LNCAP (cell line): Measurements from ENCODE around the gene CNGB1.

Experiments
- TF ChIP-seq, protein P1 (sequence below): fragments of 450-650 bp; IDR thresholded peaks from 2 replicates; pipeline ENCODE4 v1.5.1; 2017; ENCODE audit warnings: mild to moderate bottlenecking

Gene CNGB1

DNA sequence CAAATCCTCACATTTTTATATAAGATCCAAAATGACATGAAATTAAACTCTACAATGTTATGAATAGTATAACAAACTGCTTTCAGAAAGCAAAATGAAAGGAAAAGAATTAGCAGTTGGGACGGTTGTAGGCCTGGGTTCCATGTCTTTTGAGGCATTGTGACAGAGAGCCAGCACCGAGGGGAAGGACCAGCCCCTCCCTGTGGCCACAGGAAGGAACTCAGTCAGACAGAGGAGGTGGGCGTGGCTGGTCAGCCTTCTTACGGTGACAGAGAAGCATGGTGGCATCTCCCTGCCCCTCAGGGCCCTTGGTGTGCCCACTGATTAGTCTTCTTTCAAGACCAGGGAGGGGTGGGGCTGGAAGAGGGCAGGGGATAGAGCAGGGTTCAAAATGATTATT lies 23.9 kb upstream of the CNGB1 start:
- TF ChIP-seq, protein P1, sequence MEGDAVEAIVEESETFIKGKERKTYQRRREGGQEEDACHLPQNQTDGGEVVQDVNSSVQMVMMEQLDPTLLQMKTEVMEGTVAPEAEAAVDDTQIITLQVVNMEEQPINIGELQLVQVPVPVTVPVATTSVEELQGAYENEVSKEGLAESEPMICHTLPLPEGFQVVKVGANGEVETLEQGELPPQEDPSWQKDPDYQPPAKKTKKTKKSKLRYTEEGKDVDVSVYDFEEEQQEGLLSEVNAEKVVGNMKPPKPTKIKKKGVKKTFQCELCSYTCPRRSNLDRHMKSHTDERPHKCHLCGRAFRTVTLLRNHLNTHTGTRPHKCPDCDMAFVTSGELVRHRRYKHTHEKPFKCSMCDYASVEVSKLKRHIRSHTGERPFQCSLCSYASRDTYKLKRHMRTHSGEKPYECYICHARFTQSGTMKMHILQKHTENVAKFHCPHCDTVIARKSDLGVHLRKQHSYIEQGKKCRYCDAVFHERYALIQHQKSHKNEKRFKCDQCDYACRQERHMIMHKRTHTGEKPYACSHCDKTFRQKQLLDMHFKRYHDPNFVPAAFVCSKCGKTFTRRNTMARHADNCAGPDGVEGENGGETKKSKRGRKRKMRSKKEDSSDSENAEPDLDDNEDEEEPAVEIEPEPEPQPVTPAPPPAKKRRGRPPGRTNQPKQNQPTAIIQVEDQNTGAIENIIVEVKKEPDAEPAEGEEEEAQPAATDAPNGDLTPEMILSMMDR = peak; percentile 33; the same call in 1 of the 2 replicates

GRCh38 chr16:57994361-57994760 lies 23.4 kb upstream of the CNGB1 start:
- TF ChIP-seq, protein P1 = no peak

DNA sequence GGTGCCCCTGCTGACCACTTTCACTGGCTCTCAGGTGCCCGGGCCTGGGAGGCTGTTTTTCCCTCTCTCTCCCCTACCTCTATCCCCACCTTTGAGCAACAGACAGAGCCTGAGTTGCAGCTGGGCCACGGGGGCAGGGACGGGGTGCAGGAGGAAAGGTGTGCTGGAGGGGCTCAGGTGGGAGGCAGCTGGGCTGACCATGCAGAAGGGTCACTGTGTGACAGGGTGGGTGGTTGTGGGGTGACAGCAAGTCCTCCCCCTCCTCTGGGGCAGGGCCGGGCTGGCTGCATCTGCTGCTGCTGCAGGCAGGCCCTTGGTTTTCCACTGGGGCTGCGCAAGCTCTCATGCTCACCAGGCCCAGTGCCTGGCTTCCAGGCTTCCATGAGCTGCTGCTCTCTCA lies 23.0 kb upstream of the CNGB1 start:
- TF ChIP-seq, protein P1 = no peak

DNA sequence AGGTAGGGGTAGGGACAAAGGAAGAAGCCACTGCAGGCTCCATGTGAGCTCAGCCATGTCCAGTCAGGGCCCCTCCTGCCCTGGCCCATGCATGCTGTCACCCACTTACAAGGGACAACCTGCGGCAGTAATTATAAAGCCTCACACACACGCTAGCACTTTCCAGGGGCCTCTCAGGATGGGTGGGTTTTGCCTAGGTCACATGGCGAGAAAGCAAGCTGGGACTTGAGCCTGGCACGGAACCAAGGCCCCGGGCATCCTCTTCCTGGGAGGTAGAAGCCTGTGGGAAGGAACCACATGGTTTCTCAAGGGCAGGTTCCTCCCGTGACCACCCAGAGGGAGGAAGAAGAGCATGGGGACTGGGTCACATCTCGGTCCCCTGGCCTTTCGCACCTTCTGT lies 22.5 kb upstream of the CNGB1 start:
- TF ChIP-seq, protein P1 = no peak

DNA sequence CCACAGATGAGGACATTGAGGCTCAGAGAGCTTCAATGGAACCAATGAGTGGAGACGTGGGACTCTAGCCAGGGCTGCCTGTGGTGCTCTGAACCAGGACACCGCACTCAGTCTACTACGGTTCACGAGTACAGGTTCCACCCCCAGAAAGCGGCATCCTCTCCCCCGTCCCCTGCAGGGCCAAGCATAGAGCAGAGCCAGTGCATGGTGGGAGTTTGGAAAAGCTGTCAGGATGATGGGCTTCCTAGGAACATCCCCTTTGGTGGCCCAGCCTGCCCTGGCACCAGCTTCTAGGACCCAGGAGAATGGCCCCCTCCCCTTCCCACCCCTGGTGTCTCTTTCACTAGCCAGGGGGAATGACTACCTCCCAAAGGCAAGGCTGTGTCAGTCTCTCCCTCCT lies 21.2 kb upstream of the CNGB1 start:
- TF ChIP-seq, protein P1 = no peak

GRCh38 chr16:57991551-57992059 lies 20.7 kb upstream of the CNGB1 start:
- TF ChIP-seq, protein P1 = no peak

DNA sequence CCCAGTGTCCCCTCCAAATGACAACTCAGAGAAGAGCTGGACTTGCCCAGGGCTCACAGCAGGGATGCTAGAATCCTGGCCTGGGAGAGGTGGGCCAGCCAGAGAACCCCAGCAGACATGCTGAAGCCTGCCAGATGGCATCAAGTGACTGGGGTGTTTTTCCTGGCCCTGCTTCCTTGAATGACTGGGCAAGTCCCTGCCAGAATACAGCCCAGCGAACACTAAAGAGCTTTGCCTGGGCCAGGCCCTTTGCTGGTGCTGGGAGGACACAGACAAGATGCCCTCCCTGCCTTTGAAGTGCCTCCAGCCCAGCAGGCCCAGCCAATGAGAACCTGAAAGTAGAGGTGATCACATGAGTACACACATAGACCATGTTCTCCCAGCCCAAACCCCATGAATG lies 18.0 kb upstream of the CNGB1 start:
- TF ChIP-seq, protein P1 = no peak
